ENCODE measurements around the gene ACP6. TPM values are rescaled to one million over a fixed set of nuclear protein-coding genes. Genes with fewer than 3 reads are reported as not detected.

ACP6 gene
- total and polyA plus RNA-seq, 10 of the 15 experiments (the other 5 are each of a cell fraction or from before 2014, with no cell fraction given), result 3.1 to 19.7 (median 9.4) TPM

GRCh38 chr1:147699686-147700041 lies 29.3 kb upstream of the ACP6 start:
- ChIA-PET RAD21 (ENCODE audit: unreplicated experiment) (interaction anchor here (1.0 kb wide), 1 partner anchor 193 kb away, joined by 3 read pairs; no protein-coding TSS in a partner anchor), CTCF (no interaction called here), POLR2A (no interaction called here), SMC1A (ENCODE audit: uncharacterized antibody, unreplicated experiment) (no interaction called here)
- Histone ChIP-seq H3K9ac (ENCODE audit: control insufficient read depth, insufficient read depth, low read length) (no peak overlapping the region), H3K27me3 (replicated peaks in 1 of 2; ENCODE audit: control insufficient read depth in 2 of 2, insufficient read depth in 2 of 2, low read length in 1 of 2) (no peaks in the 10 kb centered on the region; a peak in 1 of 4 replicates), H3K4me2 (ENCODE audit: control insufficient read depth, insufficient read depth) (no peak overlapping the region), H3K4me1 (ENCODE audit: control insufficient read depth, insufficient read depth, low read length) (no peaks in the 10 kb centered on the region), H4K20me1 (ENCODE audit: control insufficient read depth, insufficient read depth) (no peaks in the 10 kb centered on the region), H3K36me3 (ENCODE audit: control insufficient read depth in 2 of 2, insufficient read depth in 2 of 2, low read length in 1 of 2) (no peaks in the 10 kb centered on the region), H3K79me2 (ENCODE audit: control insufficient read depth, insufficient read depth, low read length) (no peaks in the 10 kb centered on the region), H2AFZ (ENCODE audit: control insufficient read depth, low read depth, low read length) (no peak overlapping the region), H3K27ac (ENCODE audit: control insufficient read depth, insufficient read depth) (no peak overlapping the region), H3K4me3 (no peak overlapping the region), H3K9me3 (replicated peaks; ENCODE audit: control insufficient read depth, insufficient read depth, low read length) (no peaks in the 10 kb centered on the region)
- no peak for FAIRE-seq
- in situ Hi-C loops (cut with MboI) (no loop called here), intact Hi-C loops (cut with micrococcal nuclease; ENCODE audit: unreplicated experiment) (loop anchor here (10.0 kb wide), 1 partner anchor 205 kb away; no protein-coding TSS in a partner anchor)
- TF ChIP-seq SMAD5 (IDR thresholded peaks at IDR 0.05; ENCODE audit: low read depth) (no peak), IKZF1 (conservative IDR thresholded peaks at IDR 0.05) (no peak)
- BruUV-seq (replicated peaks), result no TSS peak
- no peak for DNase-seq (ENCODE audit: low read depth, low spot score)
- ATAC-seq, result no peak
- 0% methylated on average over 3 of the region's 3 CpGs for WGBS (ENCODE audit: insufficient coverage, insufficient replicate concordance, low lambda C conversion rate, missing lambda C conversion rate)

GRCh38 chr1:147683163-147683763 lies 12.9 kb upstream of the ACP6 start:
- SMC1A ChIA-PET (ENCODE audit: uncharacterized antibody, unreplicated experiment), result interaction anchor here (0.9 kb wide), 1 partner anchor 51 kb away, joined by 3 read pairs; no protein-coding TSS in a partner anchor
- in situ Hi-C loops (cut with MboI), result no loop called here
- BruUV-seq (replicated peaks), result no TSS peak

More at GRCh38 chr1:147683163-147683763, 12.9 kb upstream of the ACP6 start:
- Histone ChIP-seq H3K36me3 (ENCODE audit: control insufficient read depth in 2 of 2, insufficient read depth in 2 of 2, low read length in 1 of 2) (no peaks in the 10 kb centered on the region), H3K27me3 (replicated peaks in 1 of 2; ENCODE audit: control insufficient read depth in 2 of 2, insufficient read depth in 2 of 2, low read length in 1 of 2) (no peaks in the 10 kb centered on the region), H4K20me1 (ENCODE audit: control insufficient read depth, insufficient read depth) (no peaks in the 10 kb centered on the region), H3K4me2 (ENCODE audit: control insufficient read depth, insufficient read depth) (no peak overlapping the region), H3K9ac (ENCODE audit: control insufficient read depth, insufficient read depth, low read length) (no peak overlapping the region), H2AFZ (ENCODE audit: control insufficient read depth, low read depth, low read length) (no peak overlapping the region), H3K27ac (ENCODE audit: control insufficient read depth, insufficient read depth) (no peak overlapping the region), H3K4me3 (no peak overlapping the region), H3K79me2 (ENCODE audit: control insufficient read depth, insufficient read depth, low read length) (no peaks in the 10 kb centered on the region), H3K4me1 (ENCODE audit: control insufficient read depth, insufficient read depth, low read length) (no peaks in the 10 kb centered on the region), H3K9me3 (replicated peaks; ENCODE audit: control insufficient read depth, insufficient read depth, low read length) (peaks cover 3% of the 10 kb centered on the region; the same call in 1 of the 3 replicates)
- CTCF ChIA-PET, result interaction anchor here (0.6 kb wide), 1 partner anchor 82 kb away, joined by 3 read pairs; no protein-coding TSS in a partner anchor
- intact Hi-C loops (cut with micrococcal nuclease; ENCODE audit: unreplicated experiment), result no loop called here
- TF ChIP-seq GATAD2B (conservative IDR thresholded peaks at IDR 0.05; ENCODE audit: low read depth) (no peak), RAD21 (IDR thresholded peaks at IDR 0.05; ENCODE audit: insufficient read depth, low read depth, low read length) (no peak), CBFB (IDR thresholded peaks at IDR 0.05; ENCODE audit: low read depth) (no peak), SMC3 (IDR thresholded peaks at IDR 0.05; ENCODE audit: borderline replicate concordance, low read length) (no peak), FOXK2 (IDR thresholded peaks at IDR 0.05) (no peak), POLR2AphosphoS5 (IDR thresholded peaks at IDR 0.05; ENCODE audit: low read length) (no peak), CEBPZ (IDR thresholded peaks at IDR 0.05; ENCODE audit: low read depth, low read length) (no peak), ETV6 (conservative IDR thresholded peaks at IDR 0.05 in 1 of 2, IDR thresholded peaks at IDR 0.05 in 1 of 2; ENCODE audit: borderline replicate concordance in 1 of 2, low read depth in 1 of 2) (no peak), NRF1 (conservative IDR thresholded peaks at IDR 0.05; ENCODE audit: low read depth, low read length) (no peak)
- no peak for FAIRE-seq
- RAD21 ChIA-PET (ENCODE audit: unreplicated experiment), result no interaction called here
- POLR2A ChIA-PET, result no interaction called here
- DNase-seq (ENCODE audit: low read depth, low spot score), result no peak
- no peak for ATAC-seq
